ENCODE data around the gene ZDHHC7. TPM values are rescaled to one million over a fixed set of nuclear protein-coding genes. Genes with fewer than 3 reads are reported as not detected.
"Not testable (repeated sequence)": the region's sequence is repeated elsewhere in the genome, so short reads cannot be mapped to it uniquely, and the experiment has no call there.

The ZDHHC7 gene
- total RNA-seq, 1 donor from 2014 or later = 67.3 TPM

DNA sequence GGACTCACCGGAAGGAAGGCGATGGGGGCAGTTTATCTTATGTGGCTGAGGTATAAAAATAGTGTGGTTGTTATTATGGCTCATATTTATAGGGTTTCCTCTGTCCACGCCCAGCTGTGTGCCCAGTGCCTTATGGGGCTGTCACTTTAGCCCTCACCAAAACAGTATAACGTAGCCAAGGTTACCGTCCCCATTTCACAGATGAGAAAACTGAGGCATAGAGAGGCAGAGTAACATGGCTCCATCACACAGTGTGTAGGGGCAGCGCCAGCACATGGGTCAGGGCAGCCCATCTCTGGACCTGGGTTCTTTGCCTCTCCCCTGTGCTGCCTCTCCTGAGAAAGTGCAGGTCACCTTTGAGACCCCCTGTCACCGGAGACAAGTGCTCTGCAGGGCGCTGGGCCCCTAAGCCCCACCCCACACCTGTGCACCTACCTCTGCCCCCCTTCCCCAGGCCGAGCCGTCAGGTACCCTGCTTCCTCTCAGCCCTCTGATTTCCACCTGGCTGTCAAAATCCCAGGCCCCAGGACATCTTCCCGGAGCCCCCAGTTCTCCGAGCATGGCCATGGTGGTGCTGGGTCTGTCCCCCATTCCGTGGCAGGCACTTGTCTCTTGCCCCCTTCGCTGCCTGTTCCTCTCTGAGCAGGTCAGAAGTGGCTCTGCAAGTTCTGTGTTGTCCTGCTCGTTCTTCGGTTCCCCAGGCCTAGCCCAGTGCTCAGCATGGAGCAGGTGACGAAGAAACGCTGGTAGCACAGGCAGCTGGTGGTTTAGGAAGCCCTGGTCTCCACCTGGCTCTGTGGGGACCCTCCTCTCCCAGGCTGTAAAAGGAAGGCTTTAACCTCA, 23.5 kb upstream of the ZDHHC7 start:
- no peaks in the 10 kb centered on the region for H3K9me3 Mint-ChIP-seq (ENCODE audit: low read depth)
- H3K27ac Mint-ChIP-seq = no peak overlapping the region
- H3K36me3 Mint-ChIP-seq (ENCODE audit: insufficient read depth) = peaks cover 8% of the 10 kb centered on the region
- no peaks in the 10 kb centered on the region for H3K27me3 Mint-ChIP-seq
- H3K4me1 Mint-ChIP-seq (ENCODE audit: low read depth) = no peaks in the 10 kb centered on the region
- no peak for DNase-seq (ENCODE audit: low spot score, unreplicated experiment)
- no peak for TF ChIP-seq CTCF (IDR thresholded peaks at IDR 0.05; ENCODE audit: unreplicated experiment)
- no peak overlapping the region for H3K4me3 Mint-ChIP-seq (ENCODE audit: low read depth)

- Mint-ChIP-seq H3K9me3 (ENCODE audit: low read depth) (no peaks in the 10 kb centered on the region), H3K27ac (no peak overlapping the region), H3K4me1 (ENCODE audit: low read depth) (peaks cover 9% of the 10 kb centered on the region), H3K36me3 (ENCODE audit: insufficient read depth) (peaks cover 8% of the 10 kb centered on the region), H3K4me3 (ENCODE audit: low read depth) (no peak overlapping the region), H3K27me3 (peaks cover 9% of the 10 kb centered on the region)
- DNase-seq (ENCODE audit: low spot score, unreplicated experiment) = no peak
- no peak for TF ChIP-seq CTCF (IDR thresholded peaks at IDR 0.05; ENCODE audit: unreplicated experiment)
Observed at GRCh38 chr16:85033171-85033570, 21.8 kb upstream of the ZDHHC7 start.

GRCh38 chr16:85032187-85032586, 20.9 kb upstream of the ZDHHC7 start:
- H3K9me3 Mint-ChIP-seq (ENCODE audit: low read depth); H3K4me3 Mint-ChIP-seq (ENCODE audit: low read depth); H3K36me3 Mint-ChIP-seq (ENCODE audit: insufficient read depth); DNase-seq (ENCODE audit: low spot score, unreplicated experiment); H3K27ac Mint-ChIP-seq; H3K27me3 Mint-ChIP-seq: not testable (repeated sequence)
- H3K4me1 Mint-ChIP-seq (ENCODE audit: low read depth) = peaks cover 11% of the 10 kb centered on the region

DNA sequence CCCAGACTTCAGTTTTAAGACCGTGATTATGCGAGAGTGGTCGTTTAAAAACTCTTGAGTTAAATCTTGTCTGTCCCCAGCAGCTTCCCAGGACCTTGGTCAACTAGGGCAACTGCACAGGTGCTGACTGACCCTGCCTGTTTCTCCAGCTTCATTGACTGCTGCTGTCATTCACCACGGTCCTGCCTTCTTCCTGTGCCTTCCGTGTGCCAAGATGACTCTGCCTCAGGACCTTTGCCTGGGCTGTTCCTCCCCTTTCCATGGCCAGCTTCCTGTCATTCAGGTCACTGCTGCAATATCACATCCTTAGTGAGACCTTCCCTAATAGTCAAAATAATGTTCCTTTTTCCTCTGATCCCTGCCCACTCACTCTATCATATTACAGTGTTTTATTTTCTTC, 20.1 kb upstream of the ZDHHC7 start:
- Mint-ChIP-seq H3K36me3 (ENCODE audit: insufficient read depth) (peaks cover 8% of the 10 kb centered on the region), H3K27ac (no peak overlapping the region), H3K27me3 (peaks cover 9% of the 10 kb centered on the region), H3K4me1 (ENCODE audit: low read depth) (peaks cover 15% of the 10 kb centered on the region), H3K9me3 (ENCODE audit: low read depth) (no peaks in the 10 kb centered on the region), H3K4me3 (ENCODE audit: low read depth) (no peak overlapping the region)
- no peak for DNase-seq (ENCODE audit: low spot score, unreplicated experiment)
- no peak for TF ChIP-seq CTCF (IDR thresholded peaks at IDR 0.05; ENCODE audit: unreplicated experiment)

DNA sequence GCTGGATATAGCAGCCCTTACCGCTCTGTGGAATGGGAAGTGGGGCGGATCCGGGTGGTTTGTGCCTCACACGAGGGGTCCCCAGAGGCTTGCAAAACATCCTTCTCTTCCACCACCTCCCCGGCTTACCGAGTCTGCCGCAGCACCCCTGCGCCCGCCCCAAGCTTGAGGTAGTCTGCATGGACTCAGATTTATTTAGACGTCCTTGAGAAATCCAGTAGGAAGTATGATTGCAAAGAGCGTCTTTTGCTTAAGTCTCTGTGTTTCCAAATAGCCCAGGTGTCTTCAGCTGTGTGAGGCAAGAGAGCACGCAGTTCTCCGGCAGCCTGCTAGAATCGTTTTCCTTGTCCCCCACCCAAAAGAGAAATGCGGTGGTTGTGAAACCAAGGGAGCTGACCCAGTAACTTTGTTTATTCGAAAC, 18.7 kb upstream of the ZDHHC7 start:
- Mint-ChIP-seq H3K27me3 (peaks cover 9% of the 10 kb centered on the region), H3K27ac (no peak overlapping the region)

More for the DNA sequence above, 18.7 kb upstream of the ZDHHC7 start:
- TF ChIP-seq CTCF (IDR thresholded peaks at IDR 0.05; ENCODE audit: unreplicated experiment) = no peak
- DNase-seq (ENCODE audit: low spot score, unreplicated experiment) = no peak
- Mint-ChIP-seq H3K4me1 (ENCODE audit: low read depth) (peaks cover 18% of the 10 kb centered on the region), H3K36me3 (ENCODE audit: insufficient read depth) (peaks cover 6% of the 10 kb centered on the region), H3K4me3 (ENCODE audit: low read depth) (no peak overlapping the region), H3K9me3 (ENCODE audit: low read depth) (no peaks in the 10 kb centered on the region)

Data from progenitor cell of endocrine pancreas (in vitro differentiated cells).